ENCODE measurements around the gene ADGRV1. TPM values are rescaled to one million over a fixed set of nuclear protein-coding genes. Genes with fewer than 3 reads are reported as not detected.
A peak's percentile ranks its signal among the peaks of the same experiment; 100 is the strongest.

The ADGRV1 gene
- total RNA-seq, 4 donors from 2014 or later, result 2.5 to 7.5 (median 4.5) TPM

GRCh38 chr5:90553711-90554110 is 4.9 kb upstream of the ADGRV1 start:
- DNase-seq (ENCODE audit: low spot score in 2 of 2), result no peak
- Histone ChIP-seq H3K36me3 (no peaks in the 10 kb centered on the region), H3K4me1 (peaks cover 9% of the 10 kb centered on the region), H3K4me3 (no peak overlapping the region), H3K27me3 (peaks cover 25% of the 10 kb centered on the region), H3K9me3 (no peaks in the 10 kb centered on the region), H3K27ac (no peak overlapping the region)
- no peak for TF ChIP-seq EP300 (IDR thresholded peaks at IDR 0.05)

- H3K4me1 ChIP-seq, result peaks cover 15% of the 10 kb centered on the region
- H3K4me3 ChIP-seq, result no peak overlapping the region
- DNase-seq (ENCODE audit: low spot score in 2 of 2), result no peak
- TF ChIP-seq POLR2A (IDR thresholded peaks at IDR 0.05) (no peak), POLR2AphosphoS5 (IDR thresholded peaks at IDR 0.05) (no peak), EP300 (IDR thresholded peaks at IDR 0.05) (no peak), CTCF (IDR thresholded peaks at IDR 0.05) (no peak)
- H3K9me3 ChIP-seq, result no peaks in the 10 kb centered on the region
- H3K27me3 ChIP-seq, result peaks cover 32% of the 10 kb centered on the region
- no peaks in the 10 kb centered on the region for H3K36me3 ChIP-seq
- WGBS, result 78% methylated on average over 4 of the region's 4 CpGs
- no peak overlapping the region for H3K27ac ChIP-seq
These were observed 4.1 kb upstream of the ADGRV1 start for GRCh38 chr5:90554358-90555006.

- H3K4me1 ChIP-seq, result peaks cover 15% of the 10 kb centered on the region
- H3K27ac ChIP-seq, result no peak overlapping the region
- H3K4me3 ChIP-seq, result no peak overlapping the region
- no peaks in the 10 kb centered on the region for H3K9me3 ChIP-seq
- DNase-seq (ENCODE audit: low spot score in 2 of 2), result no peak
- TF ChIP-seq POLR2AphosphoS5 (IDR thresholded peaks at IDR 0.05) (no peak), EP300 (IDR thresholded peaks at IDR 0.05) (no peak), CTCF (IDR thresholded peaks at IDR 0.05) (no peak), POLR2A (IDR thresholded peaks at IDR 0.05) (no peak)
- H3K27me3 ChIP-seq, result peaks cover 42% of the 10 kb centered on the region
- H3K36me3 ChIP-seq, result no peaks in the 10 kb centered on the region
These were observed 2.9 kb upstream of the ADGRV1 start for GRCh38 chr5:90555666-90556065.

GRCh38 chr5:90557391-90557790 is 1.2 kb upstream of the ADGRV1 start:
- DNase-seq (ENCODE audit: low spot score in 2 of 2), result no peak
- Histone ChIP-seq H3K4me1 (peaks cover 15% of the 10 kb centered on the region), H3K27me3 (peaks cover 51% of the 10 kb centered on the region), H3K9me3 (no peaks in the 10 kb centered on the region), H3K27ac (no peak overlapping the region), H3K4me3 (no peak overlapping the region), H3K36me3 (no peaks in the 10 kb centered on the region)
- 35% methylated on average over 9 of the region's 9 CpGs for WGBS
- no peak for TF ChIP-seq POLR2A (IDR thresholded peaks at IDR 0.05)
- TF ChIP-seq CTCF (IDR thresholded peaks at IDR 0.05), result no peak
- no peak for TF ChIP-seq POLR2AphosphoS5 (IDR thresholded peaks at IDR 0.05)
- no peak for TF ChIP-seq EP300 (IDR thresholded peaks at IDR 0.05)

GRCh38 chr5:90557871-90558270 is 726 bp upstream of the ADGRV1 start:
- H3K27ac ChIP-seq, result no peak overlapping the region
- H3K4me1 ChIP-seq, result peaks cover 15% of the 10 kb centered on the region
- H3K4me3 ChIP-seq, result peak overlapping the region; percentile 43
- H3K27me3 ChIP-seq, result peaks cover 52% of the 10 kb centered on the region
- no peaks in the 10 kb centered on the region for H3K36me3 ChIP-seq
- DNase-seq (ENCODE audit: low spot score in 2 of 2), result no peak
- TF ChIP-seq POLR2AphosphoS5 (IDR thresholded peaks at IDR 0.05) (no peak), CTCF (IDR thresholded peaks at IDR 0.05) (no peak), EP300 (IDR thresholded peaks at IDR 0.05) (no peak), POLR2A (IDR thresholded peaks at IDR 0.05) (no peak)
- 31% methylated on average over 3 of the region's 3 CpGs for WGBS
- no peaks in the 10 kb centered on the region for H3K9me3 ChIP-seq

GRCh38 chr5:90560771-90561170 is 2.2 kb downstream of the ADGRV1 start:
- Histone ChIP-seq H3K27ac (no peak overlapping the region), H3K36me3 (no peaks in the 10 kb centered on the region), H3K27me3 (peaks cover 58% of the 10 kb centered on the region), H3K4me1 (peaks cover 15% of the 10 kb centered on the region), H3K9me3 (no peaks in the 10 kb centered on the region), H3K4me3 (no peak overlapping the region)
- 64% methylated on average over 2 of the region's 2 CpGs for WGBS
- TF ChIP-seq CTCF (IDR thresholded peaks at IDR 0.05), result no peak
- no peak for TF ChIP-seq EP300 (IDR thresholded peaks at IDR 0.05)
- no peak for TF ChIP-seq POLR2AphosphoS5 (IDR thresholded peaks at IDR 0.05)
- no peak for TF ChIP-seq POLR2A (IDR thresholded peaks at IDR 0.05)
- DNase-seq (ENCODE audit: low spot score in 2 of 2), result no peak
